Effector memory CD8-positive, alpha-beta T cell (primary cell): ENCODE measurements around the gene PCDHB8.
"Not testable (repeated sequence)": the region's sequence is repeated elsewhere in the genome, so short reads cannot be mapped to it uniquely, and the experiment has no call there.

ENCODE experiments used
- ATAC-seq: fragments of 150-1000 bp; cut with Tn5 transposase; replicated peaks from 2 replicates; pipeline ENCODE4 v1.10.0; 2021; ENCODE audit warnings: mild to moderate bottlenecking, moderate library complexity
- DNase-seq, 3 experiments: peaks; one replicate each; pipeline ENCODE4 v3.0.0; 2021
- H3K27ac Mint-ChIP-seq, 2 donors: one replicate each; pipeline ENCODE4 v1.8.0; 2022; ENCODE audit warnings: mild to moderate bottlenecking in 2 of 2, mixed read lengths in 2 of 2, moderate library complexity in 2 of 2
- H3K27me3 Mint-ChIP-seq, 2 donors: one replicate each; pipeline ENCODE4 v1.8.0; 2022; ENCODE audit warnings: mixed read lengths in 2 of 2
- H3K36me3 Mint-ChIP-seq: one replicate; pipeline ENCODE4 v1.8.0; 2022; ENCODE audit warnings: mild to moderate bottlenecking, moderate library complexity, mixed read lengths; ENCODE audit not compliant: insufficient read depth
- H3K4me1 Mint-ChIP-seq, 2 donors: one replicate each; pipeline ENCODE4 v1.8.0; 2022; ENCODE audit warnings: low read depth in 2 of 2, mixed read lengths in 2 of 2
- H3K4me3 Mint-ChIP-seq, 2 donors: one replicate each; pipeline ENCODE4 v1.8.0; 2022; ENCODE audit warnings: mild to moderate bottlenecking in 2 of 2, mixed read lengths in 2 of 2, moderate library complexity in 2 of 2
- H3K9me3 Mint-ChIP-seq, 2 donors: one replicate each; pipeline ENCODE4 v1.8.0; 2022; ENCODE audit warnings: mixed read lengths in 2 of 2
- total RNA-seq, 9 experiments: gene quantifications; one replicate each; lab custom pipeline; 2026; lab: John Stamatoyannopoulos, UW

The PCDHB8 gene
- 0 to 0.11 (median 0) reads per million in 9 experiments for total RNA-seq

DNA sequence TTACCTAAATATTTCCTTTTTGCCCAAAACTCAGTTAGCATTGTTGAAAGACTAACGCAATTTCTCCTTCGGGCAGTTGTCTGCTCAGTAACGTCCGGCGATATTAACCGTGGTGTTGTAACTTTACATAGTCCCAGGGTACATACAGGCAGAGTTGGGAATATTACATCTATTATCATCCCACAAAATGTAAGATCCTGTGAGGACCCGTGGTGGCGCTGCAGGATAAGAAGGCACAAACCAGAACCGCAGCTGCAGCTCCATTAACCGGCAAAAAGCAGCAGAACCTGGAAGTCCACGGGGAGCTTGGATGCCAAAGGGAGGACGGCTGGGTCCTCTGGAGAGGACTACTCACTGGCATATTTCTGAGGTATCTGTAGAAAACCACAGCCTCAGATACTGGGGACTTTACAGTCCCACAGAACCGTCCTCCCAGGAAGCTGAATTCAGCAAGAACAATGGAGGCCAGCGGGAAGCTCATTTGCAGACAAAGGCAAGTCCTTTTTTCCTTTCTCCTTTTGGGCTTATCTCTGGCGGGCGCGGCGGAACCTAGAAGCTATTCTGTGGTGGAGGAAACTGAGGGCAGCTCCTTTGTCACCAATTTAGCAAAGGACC, at the start of gene PCDHB8:
Gene PCDHB8, plus strand, starts transcription at position 214 of the 615 bp plus-strand sequence. Its CDS starts 245 bp downstream, at position 459.
- not testable (repeated sequence) for ATAC-seq, H3K4me3 Mint-ChIP-seq, DNase-seq, H3K9me3 Mint-ChIP-seq, H3K27ac Mint-ChIP-seq, H3K4me1 Mint-ChIP-seq, H3K36me3 Mint-ChIP-seq
- peaks cover 14 to 18% of the 10 kb centered on the region in 2 donors for H3K27me3 Mint-ChIP-seq

DNA sequence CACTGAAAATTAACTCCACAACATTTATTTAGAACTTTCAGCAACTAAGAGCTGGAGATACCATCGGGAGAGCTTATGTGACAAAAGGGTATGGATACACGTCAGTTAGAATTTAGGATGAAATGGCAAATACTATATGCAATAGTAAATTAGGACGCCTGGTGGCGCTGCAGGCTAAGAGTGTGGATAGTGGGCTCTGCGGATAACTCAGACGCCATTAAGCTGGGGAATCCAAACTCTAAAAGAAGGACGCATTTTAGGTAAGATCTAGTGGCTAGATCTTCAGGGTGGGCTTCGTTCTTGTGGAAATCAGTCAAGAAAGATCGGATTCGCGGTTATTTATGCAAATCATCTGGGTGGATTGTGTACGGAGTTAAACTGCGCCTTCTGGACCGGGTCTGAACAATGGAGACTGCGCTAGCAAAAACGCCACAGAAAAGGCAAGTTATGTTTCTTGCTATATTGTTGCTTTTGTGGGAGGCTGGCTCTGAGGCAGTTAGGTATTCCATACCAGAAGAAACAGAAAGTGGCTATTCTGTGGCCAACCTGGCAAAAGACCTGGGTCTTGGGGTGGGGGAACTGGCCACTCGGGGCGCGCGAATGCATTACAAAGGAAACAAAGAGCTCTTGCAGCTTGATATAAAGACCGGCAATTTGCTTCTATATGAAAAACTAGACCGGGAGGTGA, 42.4 kb upstream of the PCDHB8 start, which contains the start of gene PCDHB5:
Gene PCDHB5, plus strand, starts transcription at position 177 of the 688 bp plus-strand sequence. Its CDS starts 229 bp downstream, at position 406.
- ATAC-seq = no peak
- Mint-ChIP-seq H3K9me3 (peaks cover 8 to 13% of the 10 kb centered on the region in 2 donors), H3K27ac (no peak within 1 kb of the TSS), H3K36me3 (no peaks in the 10 kb centered on the region), H3K27me3 (peaks cover 8 to 9% of the 10 kb centered on the region in 2 donors), H3K4me1 (peaks cover 4 to 5% of the 10 kb centered on the region in 2 donors), H3K4me3 (peak within 1 kb of the TSS; percentile 29 to 48)
- DNase-seq = no peak

DNA sequence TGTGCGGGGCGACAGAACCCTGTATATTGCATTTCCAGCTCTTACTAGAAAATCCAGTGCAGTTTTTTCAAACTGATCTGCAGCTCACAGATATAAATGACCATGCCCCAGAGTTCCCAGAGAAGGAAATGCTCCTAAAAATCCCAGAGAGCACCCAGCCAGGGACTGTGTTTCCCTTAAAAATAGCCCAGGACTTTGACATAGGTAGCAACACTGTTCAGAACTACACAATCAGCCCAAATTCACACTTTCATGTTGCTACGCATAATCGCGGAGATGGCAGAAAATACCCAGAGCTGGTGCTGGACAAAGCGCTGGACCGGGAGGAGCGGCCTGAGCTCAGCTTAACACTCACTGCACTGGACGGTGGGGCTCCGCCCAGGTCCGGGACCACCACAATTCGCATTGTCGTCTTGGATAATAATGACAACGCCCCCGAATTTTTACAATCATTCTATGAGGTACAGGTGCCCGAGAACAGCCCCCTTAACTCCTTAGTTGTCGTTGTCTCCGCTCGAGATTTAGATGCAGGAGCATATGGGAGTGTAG, 41.8 kb upstream of the PCDHB8 start:
- ATAC-seq (no peak), DNase-seq (no peak)
- peaks cover 8 to 9% of the 10 kb centered on the region in 2 donors for H3K27me3 Mint-ChIP-seq
- H3K4me1 Mint-ChIP-seq = peaks cover 4 to 5% of the 10 kb centered on the region in 2 donors
- H3K27ac Mint-ChIP-seq = no peak overlapping the region
- peaks cover 8 to 13% of the 10 kb centered on the region in 2 donors for H3K9me3 Mint-ChIP-seq
- H3K36me3 Mint-ChIP-seq = no peaks in the 10 kb centered on the region
- no peak overlapping the region for H3K4me3 Mint-ChIP-seq

DNA sequence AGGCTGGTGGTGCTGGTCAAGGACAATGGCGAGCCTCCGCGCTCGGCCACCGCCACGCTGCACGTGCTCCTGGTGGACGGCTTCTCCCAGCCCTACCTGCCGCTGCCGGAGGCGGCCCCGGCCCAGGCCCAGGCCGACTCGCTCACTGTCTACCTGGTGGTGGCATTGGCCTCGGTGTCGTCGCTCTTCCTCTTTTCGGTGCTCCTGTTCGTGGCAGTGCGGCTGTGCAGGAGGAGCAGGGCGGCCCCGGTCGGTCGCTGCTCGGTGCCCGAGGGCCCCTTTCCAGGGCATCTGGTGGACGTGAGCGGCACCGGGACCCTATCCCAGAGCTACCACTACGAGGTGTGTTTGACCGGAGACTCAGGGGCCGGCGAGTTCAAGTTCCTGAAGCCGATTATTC, 40.2 kb upstream of the PCDHB8 start:
- not testable (repeated sequence) for ATAC-seq, DNase-seq, H3K4me1 Mint-ChIP-seq, H3K27ac Mint-ChIP-seq, H3K4me3 Mint-ChIP-seq, H3K36me3 Mint-ChIP-seq
- H3K27me3 Mint-ChIP-seq = peaks cover 9 to 13% of the 10 kb centered on the region in 2 donors
- H3K9me3 Mint-ChIP-seq = peaks cover 8 to 13% of the 10 kb centered on the region in 2 donors

DNA sequence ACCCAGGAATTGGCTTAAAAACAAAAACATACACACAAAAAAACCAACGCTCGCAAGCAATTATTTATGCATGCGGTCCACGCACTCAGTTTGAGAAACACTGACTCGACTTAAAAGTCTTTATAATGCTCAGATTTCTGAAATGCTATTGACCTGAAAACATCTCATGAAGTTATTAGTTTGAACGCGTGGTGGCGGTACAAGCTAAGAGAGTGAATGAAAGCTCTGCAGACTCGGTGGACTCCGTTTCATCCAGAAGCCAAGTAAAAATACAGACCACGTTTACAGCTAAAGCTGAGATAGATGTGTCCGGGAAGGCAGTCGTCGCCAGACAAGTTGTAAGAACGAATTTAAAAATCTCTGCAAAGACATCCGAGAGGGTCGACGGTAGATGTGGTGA, 27.8 kb upstream of the PCDHB8 start, which contains the start of gene PCDHB6:
Gene PCDHB6, plus strand, starts transcription at position 246 of the 400 bp plus-strand sequence. CDS start 201 bp downstream, outside the sequence.
- Mint-ChIP-seq H3K9me3 (no peaks in the 10 kb centered on the region), H3K4me3 (peak within 1 kb of the TSS in 1 of 2 donors; percentile 15), H3K36me3 (no peaks in the 10 kb centered on the region), H3K27me3 (peaks cover 27 to 34% of the 10 kb centered on the region in 2 donors), H3K4me1 (peaks cover 3 to 5% of the 10 kb centered on the region in 2 donors), H3K27ac (no peak within 1 kb of the TSS)
- ATAC-seq (no peak), DNase-seq (no peak)

DNA sequence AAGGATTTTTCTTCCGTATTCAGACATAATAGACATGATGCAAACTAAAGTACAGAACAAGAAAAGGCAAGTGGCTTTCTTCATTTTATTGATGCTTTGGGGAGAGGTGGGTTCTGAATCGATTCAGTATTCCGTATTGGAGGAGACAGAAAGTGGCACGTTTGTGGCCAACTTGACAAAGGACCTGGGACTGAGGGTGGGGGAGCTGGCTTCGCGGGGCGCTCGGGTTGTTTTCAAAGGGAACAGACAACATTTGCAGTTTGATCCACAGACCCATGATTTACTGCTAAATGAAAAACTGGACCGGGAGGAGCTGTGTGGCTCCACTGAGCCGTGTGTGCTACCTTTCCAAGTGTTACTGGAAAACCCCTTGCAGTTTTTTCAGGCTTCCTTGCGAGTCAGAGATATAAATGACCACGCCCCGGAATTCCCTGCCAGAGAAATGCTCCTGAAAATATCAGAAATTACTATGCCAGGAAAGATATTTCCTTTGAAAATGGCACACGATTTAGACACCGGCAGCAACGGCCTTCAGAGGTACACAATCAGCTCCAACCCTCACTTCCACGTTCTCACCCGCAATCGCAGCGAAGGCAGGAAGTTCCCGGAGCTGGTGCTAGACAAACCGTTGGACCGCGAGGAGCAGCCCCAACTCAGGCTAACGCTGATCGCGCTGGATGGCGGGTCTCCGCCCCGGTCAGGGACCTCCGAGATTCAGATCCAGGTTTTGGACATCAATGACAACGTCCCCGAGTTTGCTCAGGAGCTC, 27.2 kb upstream of the PCDHB8 start:
- Mint-ChIP-seq H3K9me3 (no peaks in the 10 kb centered on the region), H3K36me3 (no peaks in the 10 kb centered on the region), H3K4me3 (peak overlapping the region in 1 of 2 donors; percentile 15), H3K27ac (no peak overlapping the region), H3K27me3 (peaks cover 24 to 34% of the 10 kb centered on the region in 2 donors), H3K4me1 (peaks cover 3 to 5% of the 10 kb centered on the region in 2 donors)
- ATAC-seq = no peak
- no peak for DNase-seq

DNA sequence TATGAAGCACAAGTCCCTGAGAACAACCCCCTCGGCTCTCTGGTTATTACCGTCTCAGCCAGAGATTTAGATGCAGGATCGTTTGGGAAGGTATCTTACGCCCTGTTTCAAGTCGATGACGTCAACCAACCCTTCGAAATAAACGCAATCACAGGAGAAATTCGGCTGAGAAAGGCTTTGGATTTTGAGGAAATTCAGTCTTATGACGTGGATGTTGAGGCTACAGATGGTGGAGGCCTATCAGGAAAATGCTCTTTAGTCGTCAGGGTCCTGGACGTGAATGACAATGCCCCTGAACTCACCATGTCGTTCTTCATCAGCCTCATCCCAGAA, 26.6 kb upstream of the PCDHB8 start:
- Mint-ChIP-seq H3K4me1 (peaks cover 3 to 5% of the 10 kb centered on the region in 2 donors), H3K27ac (no peak overlapping the region), H3K9me3 (no peaks in the 10 kb centered on the region), H3K27me3 (peaks cover 30 to 39% of the 10 kb centered on the region in 2 donors), H3K4me3 (no peak overlapping the region), H3K36me3 (no peaks in the 10 kb centered on the region)
- ATAC-seq = no peak
- no peak for DNase-seq

DNA sequence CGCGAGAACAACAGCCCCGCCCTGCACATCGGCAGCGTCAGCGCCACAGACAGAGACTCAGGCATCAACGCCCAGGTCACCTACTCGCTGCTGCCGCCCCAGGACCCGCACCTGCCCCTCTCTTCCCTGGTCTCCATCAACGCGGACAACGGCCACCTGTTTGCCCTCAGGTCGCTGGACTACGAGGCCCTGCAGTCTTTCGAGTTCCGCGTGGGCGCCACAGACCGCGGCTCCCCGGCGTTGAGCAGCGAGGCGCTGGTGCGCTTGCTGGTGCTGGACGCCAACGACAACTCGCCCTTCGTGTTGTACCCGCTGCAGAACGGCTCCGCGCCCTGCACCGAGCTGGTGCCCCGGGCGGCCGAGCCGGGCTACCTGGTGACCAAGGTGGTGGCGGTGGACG, 26.0 kb upstream of the PCDHB8 start:
- H3K4me3 Mint-ChIP-seq, H3K9me3 Mint-ChIP-seq: not testable (repeated sequence)
- peaks cover 33 to 46% of the 10 kb centered on the region in 2 donors for H3K27me3 Mint-ChIP-seq

DNA sequence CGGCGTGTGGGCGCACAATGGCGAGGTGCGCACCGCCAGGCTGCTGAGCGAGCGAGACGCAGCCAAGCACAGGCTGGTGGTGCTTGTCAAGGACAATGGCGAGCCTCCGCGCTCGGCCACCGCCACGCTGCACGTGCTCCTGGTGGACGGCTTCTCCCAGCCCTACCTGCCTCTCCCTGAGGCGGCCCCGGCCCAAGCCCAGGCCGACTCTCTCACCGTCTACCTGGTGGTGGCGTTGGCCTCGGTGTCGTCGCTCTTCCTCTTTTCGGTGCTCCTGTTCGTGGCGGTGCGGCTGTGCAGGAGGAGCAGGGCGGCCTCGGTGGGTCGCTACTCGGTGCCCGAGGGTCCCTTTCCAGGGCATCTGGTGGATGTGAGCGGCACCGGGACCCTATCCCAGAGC, 25.5 kb upstream of the PCDHB8 start:
- not testable (repeated sequence) for DNase-seq, H3K36me3 Mint-ChIP-seq, ATAC-seq, H3K4me3 Mint-ChIP-seq, H3K27ac Mint-ChIP-seq, H3K9me3 Mint-ChIP-seq, H3K4me1 Mint-ChIP-seq
- peaks cover 35 to 51% of the 10 kb centered on the region in 2 donors for H3K27me3 Mint-ChIP-seq

More for the DNA sequence above, 26.0 kb upstream of the PCDHB8 start:
- not testable (repeated sequence) for DNase-seq, ATAC-seq, H3K4me1 Mint-ChIP-seq, H3K36me3 Mint-ChIP-seq, H3K27ac Mint-ChIP-seq

DNA sequence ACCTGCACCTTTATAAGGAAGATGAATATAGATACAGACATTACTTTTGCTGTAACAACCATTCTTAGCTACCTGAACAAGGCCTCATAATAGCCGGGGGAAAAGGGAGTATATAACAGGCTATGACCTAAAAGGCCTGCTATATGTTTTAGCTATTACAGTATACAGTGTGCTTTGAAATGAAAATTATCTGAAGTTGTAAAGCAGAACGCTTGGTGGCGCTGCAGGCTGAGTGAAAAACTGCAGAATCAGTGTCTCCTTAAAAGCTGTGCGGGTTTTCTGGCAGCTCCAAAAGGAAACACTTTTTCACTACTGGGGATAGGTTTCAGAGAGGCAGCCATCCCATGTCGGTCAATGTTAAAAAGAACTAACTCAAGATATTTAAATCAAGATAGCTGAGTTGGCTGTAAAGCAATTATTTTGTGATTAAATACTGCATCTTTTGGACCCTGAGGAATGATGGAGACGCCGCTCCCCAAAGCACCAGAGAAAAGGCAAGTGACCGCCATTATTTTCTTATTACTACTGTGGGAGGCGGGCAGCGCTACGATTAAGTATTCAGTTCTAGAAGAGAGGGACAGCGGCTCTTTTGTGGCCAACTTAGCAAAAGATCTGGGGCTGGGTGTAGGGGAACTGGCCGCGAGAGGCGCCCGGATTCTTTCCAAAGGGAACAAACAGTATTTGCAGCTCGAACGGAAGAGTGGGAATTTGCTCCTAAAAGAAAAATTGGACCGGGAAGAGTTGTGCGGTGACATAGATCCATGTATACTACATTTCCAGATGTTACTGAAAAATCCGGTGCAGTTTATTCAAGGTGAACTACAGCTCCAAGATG, 21.8 kb upstream of the PCDHB8 start:
- Mint-ChIP-seq H3K27ac (no peak overlapping the region), H3K4me3 (no peak overlapping the region), H3K9me3 (peaks cover 0 to 4% of the 10 kb centered on the region in 2 donors), H3K27me3 (peaks cover 23 to 55% of the 10 kb centered on the region in 2 donors), H3K4me1 (no peaks in the 10 kb centered on the region), H3K36me3 (no peaks in the 10 kb centered on the region)
- DNase-seq (no peak), ATAC-seq (no peak)

DNA sequence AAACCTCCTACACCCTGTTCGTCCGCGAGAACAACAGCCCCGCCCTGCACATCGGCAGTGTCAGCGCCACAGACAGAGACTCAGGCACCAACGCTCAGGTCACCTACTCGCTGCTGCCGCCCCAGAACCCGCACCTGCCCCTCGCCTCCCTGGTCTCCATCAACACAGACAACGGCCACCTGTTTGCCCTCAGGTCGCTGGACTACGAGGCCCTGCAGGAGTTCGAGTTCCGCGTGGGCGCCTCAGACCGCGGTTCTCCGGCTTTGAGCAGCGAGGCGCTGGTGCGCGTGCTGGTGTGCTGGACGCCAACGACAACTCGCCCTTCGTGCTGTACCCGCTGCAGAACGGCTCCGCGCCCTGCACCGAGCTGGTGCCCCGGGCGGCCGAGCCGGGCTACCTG, 20.2 kb upstream of the PCDHB8 start:
- ATAC-seq, H3K27ac Mint-ChIP-seq, H3K4me1 Mint-ChIP-seq, DNase-seq, H3K4me3 Mint-ChIP-seq, H3K36me3 Mint-ChIP-seq, H3K9me3 Mint-ChIP-seq: not testable (repeated sequence)
- H3K27me3 Mint-ChIP-seq = peaks cover 23 to 49% of the 10 kb centered on the region in 2 donors

DNA sequence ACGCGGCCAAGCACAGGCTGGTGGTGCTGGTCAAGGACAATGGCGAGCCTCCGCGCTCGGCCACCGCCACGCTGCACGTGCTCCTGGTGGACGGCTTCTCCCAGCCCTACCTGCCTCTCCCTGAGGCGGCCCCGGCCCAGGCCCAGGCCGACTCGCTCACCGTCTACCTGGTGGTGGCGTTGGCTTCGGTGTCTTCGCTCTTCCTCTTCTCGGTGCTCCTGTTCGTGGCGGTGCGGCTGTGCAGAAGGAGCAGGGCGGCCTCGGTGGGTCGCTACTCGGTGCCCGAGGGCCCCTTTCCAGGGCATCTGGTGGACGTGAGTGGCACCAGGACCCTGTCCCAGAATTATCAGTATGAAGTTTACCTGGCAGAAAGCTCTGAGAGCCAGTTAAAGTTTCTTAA, 19.7 kb upstream of the PCDHB8 start:
- DNase-seq, H3K9me3 Mint-ChIP-seq, H3K4me3 Mint-ChIP-seq, H3K36me3 Mint-ChIP-seq, ATAC-seq, H3K4me1 Mint-ChIP-seq, H3K27ac Mint-ChIP-seq: not testable (repeated sequence)
- peaks cover 23 to 47% of the 10 kb centered on the region in 2 donors for H3K27me3 Mint-ChIP-seq
